Adrenal gland (tissue), 12 donors: ENCODE measurements around the gene ADAMTS9. TPM values are rescaled to one million over a fixed set of nuclear protein-coding genes. Genes with fewer than 3 reads are reported as not detected.

Experiments
- DNase-seq, 7 donors: peaks; one replicate each; pipeline ENCODE4 v3.0.0-alpha.2; 2019 to 2020
- H3K27ac ChIP-seq, 5 donors: fragments of 200-600 bp; sonication (generic) in 4 of 5; 1 replicate in 3 of 5; 2 replicates in 2 of 5; pipeline versions ENCODE4 v1.5.1 to v1.8.0; 2016 to 2020; ENCODE audit warnings: mild to moderate bottlenecking in 1 of 5
- H3K27me3 ChIP-seq: fragments of 200-600 bp; 2 replicates; pipeline ENCODE4 v1.8.0; 2021
- H3K36me3 ChIP-seq, 2 donors: fragments of 200-600 bp; replicated peaks in 1 of 2; 1 replicate in 1 of 2; 2 replicates in 1 of 2; pipeline versions ENCODE4 v1.5.1 to v1.8.0; 2018 to 2022
- H3K4me1 ChIP-seq, 2 donors: fragments of 200-600 bp; replicated peaks in 1 of 2; 1 replicate in 1 of 2; 2 replicates in 1 of 2; pipeline versions ENCODE4 v1.5.1 to v1.8.0; 2018 to 2021
- H3K4me3 ChIP-seq, 4 donors: fragments of 200-600 bp; sonication (generic) in 3 of 4; one replicate each; pipeline ENCODE4 v1.5.1; 2016 to 2018
- H3K9me3 ChIP-seq, 3 donors: fragments of 200-600 bp; sonication (generic) in 1 of 3; replicated peaks in 1 of 3; 1 replicate in 2 of 3; 2 replicates in 1 of 3; pipeline versions ENCODE4 v1.5.1 to v1.8.0; 2016 to 2021
- POLR2A ChIP-seq, 2 donors: fragments of 450-650 bp; IDR thresholded peaks; one replicate each; pipeline ENCODE4 v1.6.1; 2017; ENCODE audit warnings: antibody characterized with exemption in 2 of 2, mild to moderate bottlenecking in 2 of 2, moderate library complexity in 1 of 2
- WGBS, 4 donors: extraction: QIAGEN DNeasy Blood & Tissue Kit in 2 of 4; methylation state at CpG; one replicate each; pipeline versions ENCODE4 v1.1.5 to v1.1.7; 2013 to 2017; 5-methylcytosine and 5-hydroxymethylcytosine counted together
- intact Hi-C, 2 donors: fragments of 100-400 bp; cut with DNase I; formaldehyde crosslinking; loops; one replicate each; pipeline versions ENCODE4 v1.14.1 to v1.15.0; 2022 to 2023
- polyA plus RNA-seq, 3 donors: library from polyadenylated mRNA; stranded (reverse); fragments of 200-250 nt in 2 of 3; fragments of 350-450 nt in 1 of 3; fragmentation: Illumina TruSeq in 1 of 3; extraction: RNeasy Lipid Tissue Mini Kit (QIAGEN cat#74804) in 1 of 3; gene quantifications; one replicate each; pipeline ENCODE4 v1.2.3, GENCODE V29; 2013 to 2014
- total RNA-seq, 9 donors: library from RNA; depleted of rRNA in 4 of 9; stranded (reverse); fragments of >200 nt in 4 of 9; fragments of 120-200 nt in 1 of 9; fragmentation: NEBNext Ultra II Directional in 1 of 9; extraction: Animal tissue kit (Norgen Biotek cat#: 25700) in 1 of 9; gene quantifications; one replicate each; pipeline versions ENCODE4 v1.1.0 to v1.2.4, GENCODE V29; 2013 to 2023
- TF ChIP-seq, protein P1 (sequence below), 6 experiments: fragments of 450-650 bp in 4 of 6; fragments of 200-600 bp in 2 of 6; sonication (generic) in 1 of 6; IDR thresholded peaks; 1 replicate in 5 of 6; 2 replicates in 1 of 6; pipeline versions ENCODE4 v1.5.1 to v1.8.0; 2016 to 2021; ENCODE audit warnings: antibody characterized with exemption in 6 of 6, mild to moderate bottlenecking in 2 of 6, moderate library complexity in 1 of 6
- donor health status: healthy with polysubstance abuse.
- donor health status: Bipolar disorder and iron deficiency.
- donor health status: DM: yes; HTN: yes; CAD: no.
- donor health status: DM: no; HTN: no; CAD: no.
- donor health status: DM: no; HTN: no; CAD: no.
- donor health status: DM: yes; HTN: yes; CAD: no.

ADAMTS9 gene
- total and polyA plus RNA-seq, 12 donors = 5.1 to 51.2 (median 22.0) TPM

- H3K27me3 ChIP-seq = no peaks in the 10 kb centered on the region
- intact Hi-C loops = no loop called here
- peak overlapping the region in 2 of 5 donors; percentile 28 to 68 for H3K27ac ChIP-seq
- no peak overlapping the region for H3K4me3 ChIP-seq
- no peaks in the 10 kb centered on the region for H3K36me3 ChIP-seq
- TF ChIP-seq POLR2A (IDR thresholded peaks at IDR 0.05) = no peak
- TF ChIP-seq, protein P1, sequence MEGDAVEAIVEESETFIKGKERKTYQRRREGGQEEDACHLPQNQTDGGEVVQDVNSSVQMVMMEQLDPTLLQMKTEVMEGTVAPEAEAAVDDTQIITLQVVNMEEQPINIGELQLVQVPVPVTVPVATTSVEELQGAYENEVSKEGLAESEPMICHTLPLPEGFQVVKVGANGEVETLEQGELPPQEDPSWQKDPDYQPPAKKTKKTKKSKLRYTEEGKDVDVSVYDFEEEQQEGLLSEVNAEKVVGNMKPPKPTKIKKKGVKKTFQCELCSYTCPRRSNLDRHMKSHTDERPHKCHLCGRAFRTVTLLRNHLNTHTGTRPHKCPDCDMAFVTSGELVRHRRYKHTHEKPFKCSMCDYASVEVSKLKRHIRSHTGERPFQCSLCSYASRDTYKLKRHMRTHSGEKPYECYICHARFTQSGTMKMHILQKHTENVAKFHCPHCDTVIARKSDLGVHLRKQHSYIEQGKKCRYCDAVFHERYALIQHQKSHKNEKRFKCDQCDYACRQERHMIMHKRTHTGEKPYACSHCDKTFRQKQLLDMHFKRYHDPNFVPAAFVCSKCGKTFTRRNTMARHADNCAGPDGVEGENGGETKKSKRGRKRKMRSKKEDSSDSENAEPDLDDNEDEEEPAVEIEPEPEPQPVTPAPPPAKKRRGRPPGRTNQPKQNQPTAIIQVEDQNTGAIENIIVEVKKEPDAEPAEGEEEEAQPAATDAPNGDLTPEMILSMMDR (IDR thresholded peaks at IDR 0.05) = no peak
- H3K9me3 ChIP-seq = no peaks in the 10 kb centered on the region
- no peak for DNase-seq
- H3K4me1 ChIP-seq = peaks cover 0 to 12% of the 10 kb centered on the region in 2 donors
- 67 to 75% (median 70%) methylated on average over 9 to 11 of the region's 11 CpGs for WGBS, 4 donors
Observed at GRCh38 chr3:64612916-64613526, 74.8 kb downstream of the ADAMTS9 start.

DNA sequence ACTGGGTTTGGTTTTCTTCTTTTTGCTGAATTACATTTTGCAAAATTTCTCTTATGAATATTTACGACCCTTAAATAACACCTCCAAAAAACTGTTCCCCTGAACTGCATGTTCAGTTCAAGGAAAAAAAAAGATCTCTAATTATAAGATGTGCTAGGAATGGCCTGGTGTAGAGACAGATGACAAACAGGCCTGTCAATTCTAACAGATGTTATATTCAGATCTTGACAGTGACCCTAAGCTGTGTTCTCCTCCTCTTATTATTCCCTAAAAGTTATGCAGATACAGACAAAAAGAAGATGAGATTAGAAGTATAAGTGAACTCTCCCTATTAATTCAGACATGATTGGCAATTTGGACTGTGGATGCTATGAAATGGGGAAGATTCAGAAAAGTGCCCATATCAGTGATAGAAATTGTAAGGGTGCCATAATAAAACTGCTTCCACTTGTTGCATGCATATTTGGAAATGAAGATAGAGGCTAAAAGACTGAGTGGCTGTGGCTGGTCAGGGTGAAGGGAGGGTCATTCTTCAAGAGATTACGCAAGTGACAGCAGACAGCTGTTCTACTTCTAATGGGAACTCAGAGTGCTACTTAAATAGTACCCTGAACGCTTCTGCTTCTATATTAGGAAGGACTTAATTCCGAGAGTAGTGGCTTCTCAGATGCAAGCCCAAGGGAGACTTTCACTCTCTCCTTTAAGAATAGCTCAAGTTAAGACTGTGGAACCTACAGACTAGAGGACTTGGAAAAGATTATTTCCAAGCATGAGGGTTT, 75.5 kb downstream of the ADAMTS9 start:
- intact Hi-C loops = no loop called here
- Histone ChIP-seq H3K27ac (peak overlapping the region in 2 of 5 donors; percentile 28 to 68), H3K4me3 (no peak overlapping the region)

GRCh38 chr3:64608741-64609140, 79.1 kb downstream of the ADAMTS9 start:
- H3K27ac ChIP-seq = no peak overlapping the region
- TF ChIP-seq POLR2A (IDR thresholded peaks at IDR 0.05) = no peak
- TF ChIP-seq, protein P1 (IDR thresholded peaks at IDR 0.05) = no peak
- H3K36me3 ChIP-seq = peaks cover 0 to 2% of the 10 kb centered on the region in 2 donors
- 94 to 96% (median 95%) methylated on average over 2 of the region's 2 CpGs for WGBS, 4 donors
- intact Hi-C loops = no loop called here
- no peak for DNase-seq
- H3K9me3 ChIP-seq = no peaks in the 10 kb centered on the region
- H3K4me3 ChIP-seq = no peak overlapping the region
- H3K4me1 ChIP-seq = peaks cover 0 to 12% of the 10 kb centered on the region in 2 donors
- no peaks in the 10 kb centered on the region for H3K27me3 ChIP-seq

More for the DNA sequence above, 75.5 kb downstream of the ADAMTS9 start:
- no peak for TF ChIP-seq POLR2A (IDR thresholded peaks at IDR 0.05)
- TF ChIP-seq, protein P1 (IDR thresholded peaks at IDR 0.05) = no peak
- no peaks in the 10 kb centered on the region for H3K36me3 ChIP-seq
- WGBS, 4 donors = 42 to 64% (median 61%) methylated on average over 4 of the region's 4 CpGs
- peaks cover 0 to 12% of the 10 kb centered on the region in 2 donors for H3K4me1 ChIP-seq
- no peaks in the 10 kb centered on the region for H3K27me3 ChIP-seq
- peak in 6 of 7 donors; percentile 28 to 79 (median 38) for DNase-seq
- H3K9me3 ChIP-seq = no peaks in the 10 kb centered on the region

DNA sequence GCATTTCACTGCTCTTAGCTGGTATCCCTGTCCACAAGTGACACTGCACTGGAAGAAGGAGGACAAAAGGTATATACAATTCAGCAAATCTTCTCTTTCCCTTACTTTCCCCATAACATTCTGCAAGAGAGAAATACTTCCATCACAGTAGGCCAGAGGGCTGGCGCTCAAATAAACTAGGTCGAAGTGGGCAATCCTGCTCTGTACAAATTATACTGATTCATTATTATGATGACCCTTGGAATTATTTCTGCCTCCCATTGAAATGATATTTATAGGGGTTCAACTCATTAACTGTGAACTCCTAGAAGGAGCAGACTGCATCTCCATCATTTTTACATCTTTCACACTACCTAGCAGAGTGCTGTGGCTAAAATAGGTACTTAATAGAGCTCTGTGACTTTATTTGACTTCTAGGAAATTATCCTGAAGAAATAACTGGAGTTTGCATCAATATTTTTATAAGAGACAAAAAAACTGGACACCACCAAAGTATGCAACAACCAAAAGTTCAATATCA, 80.7 kb downstream of the ADAMTS9 start:
- DNase-seq = no peak
- Histone ChIP-seq H3K4me1 (no peaks in the 10 kb centered on the region), H3K9me3 (no peaks in the 10 kb centered on the region), H3K27ac (no peak overlapping the region), H3K36me3 (peaks cover 0 to 2% of the 10 kb centered on the region in 2 donors), H3K27me3 (no peaks in the 10 kb centered on the region), H3K4me3 (no peak overlapping the region)
- TF ChIP-seq POLR2A (IDR thresholded peaks at IDR 0.05) = no peak
- TF ChIP-seq, protein P1 (IDR thresholded peaks at IDR 0.05) = no peak
- intact Hi-C loops = no loop called here
- WGBS, 4 donors = 94 to 98% (median 96%) methylated on average over 2 of the region's 2 CpGs
